Caco-2 (cell line): ENCODE results near the gene RYR2. TPM values are rescaled to one million over a fixed set of nuclear protein-coding genes. Genes with fewer than 3 reads are reported as not detected.

ENCODE experiments used
- BruUV-seq: library from RNA; stranded (reverse); fragments of 400-500 nt; replicated peaks from 2 replicates; lab custom pipeline; 2021; lab: Mats Ljungman, UMichigan
- CTCF ChIA-PET: fragments of 300-600 bp; sonication (Branson Sonifier 250); formaldehyde crosslinking; loops from one replicate; lab custom pipeline; 2022; ENCODE audit warnings: antibody characterized with exemption; lab: Charles Lee
- POLR2A ChIA-PET: fragments of 300-600 bp; sonication (Branson Sonifier 250); formaldehyde crosslinking; loops from one replicate; lab custom pipeline; 2022; ENCODE audit warnings: antibody characterized with exemption; lab: Charles Lee
- DNase-seq, 2 experiments: peaks; one replicate each; pipeline versions ENCODE4 v3.0.0 to v3.0.0-alpha.2; 2020 to 2022
- H3K27me3 ChIP-seq: replicated peaks from 2 replicates; pipeline ENCODE4 v1.6.0; 2011; ENCODE audit warnings: low read length; ENCODE audit not compliant: control insufficient read depth, insufficient read depth
- H3K36me3 ChIP-seq: 2 replicates; pipeline ENCODE4 v1.5.1; 2011; ENCODE audit warnings: low read length; ENCODE audit not compliant: control insufficient read depth, insufficient read depth
- H3K4me1 ChIP-seq: fragments of 250-450 bp; sonication (Bioruptor Pico); 2 replicates; pipeline ENCODE4 v1.5.1; 2020; ENCODE audit warnings: mild to moderate bottlenecking
- H3K4me3 ChIP-seq: 2 replicates; pipeline ENCODE4 v1.5.1; 2011; ENCODE audit warnings: low read depth, mild to moderate bottlenecking, control low read depth, low read length
- H3K9me3 ChIP-seq: fragments of 250-450 bp; sonication (Bioruptor Pico); 2 replicates; pipeline ENCODE4 v1.5.1; 2020; ENCODE audit warnings: mild to moderate bottlenecking, moderate library complexity
- H3K27ac Mint-ChIP-seq: one replicate; pipeline ENCODE4 v1.8.0; 2022; ENCODE audit warnings: mixed read lengths; ENCODE audit not compliant: unreplicated experiment
- H3K27me3 Mint-ChIP-seq: one replicate; pipeline ENCODE4 v1.8.0; 2022; ENCODE audit warnings: mixed read lengths; ENCODE audit not compliant: insufficient read depth, unreplicated experiment
- H3K36me3 Mint-ChIP-seq: one replicate; pipeline ENCODE4 v1.8.0; 2022; ENCODE audit warnings: mild to moderate bottlenecking, mixed read lengths; ENCODE audit not compliant: insufficient read depth, unreplicated experiment
- H3K4me1 Mint-ChIP-seq: one replicate; pipeline ENCODE4 v1.8.0; 2022; ENCODE audit warnings: low read depth, mixed read lengths; ENCODE audit not compliant: unreplicated experiment
- H3K4me3 Mint-ChIP-seq: one replicate; pipeline ENCODE4 v1.8.0; 2022; ENCODE audit warnings: mild to moderate bottlenecking, moderate library complexity, mixed read lengths; ENCODE audit not compliant: unreplicated experiment
- H3K9me3 Mint-ChIP-seq: one replicate; pipeline ENCODE4 v1.8.0; 2022; ENCODE audit warnings: mixed read lengths; ENCODE audit not compliant: unreplicated experiment
- intact Hi-C: fragments of 100-400 bp; cut with micrococcal nuclease; formaldehyde crosslinking; loops from one replicate; pipeline ENCODE4 v1.10.0; 2022; ENCODE audit not compliant: unreplicated experiment
- total RNA-seq: library from RNA; stranded (reverse); gene quantifications from 2 replicates; pipeline ENCODE4 v1.2.3, GENCODE V29; 2022
- TF ChIP-seq, protein P1 (sequence below), 2 experiments: fragments of 200-600 bp in 1 of 2; IDR thresholded peaks; 1 replicate in 1 of 2; 2 replicates in 1 of 2; pipeline versions ENCODE4 v1.5.1 to v1.8.0; 2011 to 2022; ENCODE audit warnings: antibody characterized with exemption in 1 of 2, control low read depth in 1 of 2, inconsistent platforms in 1 of 2, low read depth in 1 of 2, low read length in 1 of 2, mild to moderate bottlenecking in 1 of 2, moderate library complexity in 1 of 2; ENCODE audit not compliant: insufficient read depth in 1 of 2, severe bottlenecking in 1 of 2, unreplicated experiment in 1 of 2

The RYR2 gene
- total RNA-seq, 1 experiment from 2014 or later = 3.4 TPM

- H3K27me3 Mint-ChIP-seq = peaks cover 5% of the 10 kb centered on the region
- H3K4me1 ChIP-seq = no peaks in the 10 kb centered on the region
- CTCF ChIA-PET = no interaction called here
- DNase-seq = no peak
- POLR2A ChIA-PET = no interaction called here
- H3K4me1 Mint-ChIP-seq = no peaks in the 10 kb centered on the region
- no peaks in the 10 kb centered on the region for H3K9me3 Mint-ChIP-seq
- no peak overlapping the region for H3K4me3 Mint-ChIP-seq
- TF ChIP-seq, protein P1, sequence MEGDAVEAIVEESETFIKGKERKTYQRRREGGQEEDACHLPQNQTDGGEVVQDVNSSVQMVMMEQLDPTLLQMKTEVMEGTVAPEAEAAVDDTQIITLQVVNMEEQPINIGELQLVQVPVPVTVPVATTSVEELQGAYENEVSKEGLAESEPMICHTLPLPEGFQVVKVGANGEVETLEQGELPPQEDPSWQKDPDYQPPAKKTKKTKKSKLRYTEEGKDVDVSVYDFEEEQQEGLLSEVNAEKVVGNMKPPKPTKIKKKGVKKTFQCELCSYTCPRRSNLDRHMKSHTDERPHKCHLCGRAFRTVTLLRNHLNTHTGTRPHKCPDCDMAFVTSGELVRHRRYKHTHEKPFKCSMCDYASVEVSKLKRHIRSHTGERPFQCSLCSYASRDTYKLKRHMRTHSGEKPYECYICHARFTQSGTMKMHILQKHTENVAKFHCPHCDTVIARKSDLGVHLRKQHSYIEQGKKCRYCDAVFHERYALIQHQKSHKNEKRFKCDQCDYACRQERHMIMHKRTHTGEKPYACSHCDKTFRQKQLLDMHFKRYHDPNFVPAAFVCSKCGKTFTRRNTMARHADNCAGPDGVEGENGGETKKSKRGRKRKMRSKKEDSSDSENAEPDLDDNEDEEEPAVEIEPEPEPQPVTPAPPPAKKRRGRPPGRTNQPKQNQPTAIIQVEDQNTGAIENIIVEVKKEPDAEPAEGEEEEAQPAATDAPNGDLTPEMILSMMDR (IDR thresholded peaks at IDR 0.05; ENCODE audit: insufficient read depth in 1 of 2, low read depth in 1 of 2, low read length in 1 of 2, severe bottlenecking in 1 of 2, unreplicated experiment in 1 of 2) = no peak
- no peak overlapping the region for H3K4me3 ChIP-seq
- BruUV-seq = no TSS peak
- H3K9me3 ChIP-seq = no peaks in the 10 kb centered on the region
- H3K36me3 ChIP-seq = no peaks in the 10 kb centered on the region
- intact Hi-C loops = no loop called here
- no peaks in the 10 kb centered on the region for H3K36me3 Mint-ChIP-seq
- H3K27me3 ChIP-seq = no peaks in the 10 kb centered on the region
- no peak overlapping the region for H3K27ac Mint-ChIP-seq
Observed at GRCh38 chr1:237556911-237557310, 514.9 kb downstream of the RYR2 start.

- no peak overlapping the region for H3K4me3 ChIP-seq
- no peaks in the 10 kb centered on the region for H3K27me3 ChIP-seq
- Mint-ChIP-seq H3K27ac (no peak overlapping the region), H3K27me3 (peaks cover 9% of the 10 kb centered on the region), H3K4me1 (peaks cover 6% of the 10 kb centered on the region), H3K36me3 (no peaks in the 10 kb centered on the region), H3K9me3 (no peaks in the 10 kb centered on the region), H3K4me3 (no peak overlapping the region)
- no peaks in the 10 kb centered on the region for H3K4me1 ChIP-seq
- intact Hi-C loops = loop anchor here (1.0 to 5.0 kb wide), 3 partner anchors 171 to 810 kb away; no protein-coding TSS in a partner anchor
- POLR2A ChIA-PET = no interaction called here
- CTCF ChIA-PET = interaction anchor here (0.5 to 1.1 kb wide), 7 partner anchors 47 to 958 kb away, joined by 3 to 8 read pairs (median 5); partner anchors contain the start of gene HEATR1
- BruUV-seq = no TSS peak
- H3K9me3 ChIP-seq = no peaks in the 10 kb centered on the region
- DNase-seq = peak in 1 of 2 experiments; percentile 55
- TF ChIP-seq, protein P1 (IDR thresholded peaks at IDR 0.05; ENCODE audit: insufficient read depth in 1 of 2, low read depth in 1 of 2, low read length in 1 of 2, severe bottlenecking in 1 of 2, unreplicated experiment in 1 of 2) = peak; percentile 46 to 48
- no peaks in the 10 kb centered on the region for H3K36me3 ChIP-seq
Observed at GRCh38 chr1:237562242-237562823, 520.3 kb downstream of the RYR2 start.

DNA sequence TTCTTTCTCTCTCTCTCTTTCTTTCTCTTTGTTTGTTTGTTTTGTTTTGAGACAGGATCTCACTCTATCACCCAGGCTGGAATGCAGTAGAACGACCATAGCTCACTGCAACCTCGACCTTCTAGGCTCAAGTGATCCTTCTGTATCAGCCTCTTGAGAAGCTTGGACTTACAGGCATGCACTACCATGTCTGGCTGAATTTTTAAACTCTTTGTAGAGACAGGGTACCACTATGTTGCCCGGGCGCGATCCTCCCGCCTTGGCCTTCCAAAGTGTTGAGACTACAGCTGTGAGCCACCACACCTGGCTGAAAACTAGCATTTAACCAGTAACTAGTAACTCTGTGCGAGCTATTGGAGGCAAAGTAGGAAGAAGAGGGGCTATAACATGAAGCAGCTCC is 523.3 kb downstream of the RYR2 start:
- intact Hi-C loops = no loop called here
- no peak overlapping the region for H3K4me3 ChIP-seq
- H3K9me3 ChIP-seq = no peaks in the 10 kb centered on the region
- H3K9me3 Mint-ChIP-seq = no peaks in the 10 kb centered on the region
- no peak overlapping the region for H3K4me3 Mint-ChIP-seq
- H3K27me3 Mint-ChIP-seq = peaks cover 5% of the 10 kb centered on the region
- H3K27me3 ChIP-seq = no peaks in the 10 kb centered on the region
- POLR2A ChIA-PET = no interaction called here
- DNase-seq = no peak
- no peaks in the 10 kb centered on the region for H3K36me3 Mint-ChIP-seq
- no TSS peak for BruUV-seq
- TF ChIP-seq, protein P1 (IDR thresholded peaks at IDR 0.05; ENCODE audit: insufficient read depth in 1 of 2, low read depth in 1 of 2, low read length in 1 of 2, severe bottlenecking in 1 of 2, unreplicated experiment in 1 of 2) = no peak
- no peak overlapping the region for H3K27ac Mint-ChIP-seq
- H3K36me3 ChIP-seq = no peaks in the 10 kb centered on the region
- H3K4me1 ChIP-seq = no peaks in the 10 kb centered on the region
- CTCF ChIA-PET = interaction anchor here (0.6 kb wide), 1 partner anchor 956 kb away, joined by 4 read pairs; no protein-coding TSS in a partner anchor
- H3K4me1 Mint-ChIP-seq = peaks cover 6% of the 10 kb centered on the region
